Measurements from ENCODE around the gene SV2B.

The SV2B gene

DNA sequence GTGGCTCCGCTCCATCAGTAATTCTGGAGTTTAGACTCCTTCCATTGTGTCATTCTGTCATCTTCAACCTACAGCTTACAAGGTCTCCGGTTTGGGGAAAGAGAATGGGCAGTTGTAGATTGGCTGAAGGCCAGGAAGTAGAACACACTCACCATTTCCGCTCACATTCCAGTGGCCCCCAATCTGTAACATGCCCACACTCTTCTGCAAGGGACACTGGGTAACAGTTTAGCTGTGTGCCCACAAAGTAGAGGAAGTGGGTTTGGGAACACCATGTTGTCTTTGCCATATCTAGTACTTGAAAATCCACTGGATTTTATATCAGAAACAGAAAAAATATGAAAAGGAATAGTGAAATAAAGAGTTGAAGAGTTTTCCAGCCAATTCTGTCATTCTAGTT, 153.5 kb downstream of the SV2B start:
- H3K4me3 Mint-ChIP-seq: no peak overlapping the region
- no peaks in the 10 kb centered on the region for H3K36me3 Mint-ChIP-seq (ENCODE audit: low read depth)
- H3K27ac Mint-ChIP-seq: no peak overlapping the region
- no peaks in the 10 kb centered on the region for H3K9me3 Mint-ChIP-seq
- no peaks in the 10 kb centered on the region for H3K4me1 Mint-ChIP-seq
- TF ChIP-seq, protein P1, sequence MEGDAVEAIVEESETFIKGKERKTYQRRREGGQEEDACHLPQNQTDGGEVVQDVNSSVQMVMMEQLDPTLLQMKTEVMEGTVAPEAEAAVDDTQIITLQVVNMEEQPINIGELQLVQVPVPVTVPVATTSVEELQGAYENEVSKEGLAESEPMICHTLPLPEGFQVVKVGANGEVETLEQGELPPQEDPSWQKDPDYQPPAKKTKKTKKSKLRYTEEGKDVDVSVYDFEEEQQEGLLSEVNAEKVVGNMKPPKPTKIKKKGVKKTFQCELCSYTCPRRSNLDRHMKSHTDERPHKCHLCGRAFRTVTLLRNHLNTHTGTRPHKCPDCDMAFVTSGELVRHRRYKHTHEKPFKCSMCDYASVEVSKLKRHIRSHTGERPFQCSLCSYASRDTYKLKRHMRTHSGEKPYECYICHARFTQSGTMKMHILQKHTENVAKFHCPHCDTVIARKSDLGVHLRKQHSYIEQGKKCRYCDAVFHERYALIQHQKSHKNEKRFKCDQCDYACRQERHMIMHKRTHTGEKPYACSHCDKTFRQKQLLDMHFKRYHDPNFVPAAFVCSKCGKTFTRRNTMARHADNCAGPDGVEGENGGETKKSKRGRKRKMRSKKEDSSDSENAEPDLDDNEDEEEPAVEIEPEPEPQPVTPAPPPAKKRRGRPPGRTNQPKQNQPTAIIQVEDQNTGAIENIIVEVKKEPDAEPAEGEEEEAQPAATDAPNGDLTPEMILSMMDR (IDR thresholded peaks at IDR 0.05): no peak
- H3K27me3 Mint-ChIP-seq (ENCODE audit: low read depth, poor library complexity): peaks cover 32% of the 10 kb centered on the region
- DNase-seq: no peak

DNA sequence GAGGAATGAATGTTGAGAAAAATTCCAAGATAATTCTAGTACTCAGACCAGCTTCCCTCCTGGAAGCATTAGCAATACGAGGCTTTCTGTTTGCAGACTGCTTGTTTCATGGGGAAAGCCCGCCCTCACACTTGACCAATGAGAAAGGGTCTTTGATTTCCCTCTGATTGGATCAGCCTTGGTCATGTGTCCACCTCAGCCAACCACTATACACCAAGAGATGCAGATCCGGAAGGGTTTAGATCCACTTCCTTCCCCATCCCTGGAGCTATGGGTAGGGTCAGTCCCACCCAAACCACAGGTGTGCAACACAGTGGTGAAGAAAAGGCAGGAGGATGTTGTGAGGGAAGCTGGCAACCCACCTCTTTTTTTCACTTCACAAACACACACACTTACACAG, 154.7 kb downstream of the SV2B start:
- Mint-ChIP-seq H3K27me3 (ENCODE audit: low read depth, poor library complexity) (peaks cover 24% of the 10 kb centered on the region), H3K27ac (no peak overlapping the region), H3K9me3 (no peaks in the 10 kb centered on the region), H3K4me1 (no peaks in the 10 kb centered on the region), H3K4me3 (no peak overlapping the region), H3K36me3 (ENCODE audit: low read depth) (no peaks in the 10 kb centered on the region)
- TF ChIP-seq, protein P1 (IDR thresholded peaks at IDR 0.05): no peak
- no peak for DNase-seq

DNA sequence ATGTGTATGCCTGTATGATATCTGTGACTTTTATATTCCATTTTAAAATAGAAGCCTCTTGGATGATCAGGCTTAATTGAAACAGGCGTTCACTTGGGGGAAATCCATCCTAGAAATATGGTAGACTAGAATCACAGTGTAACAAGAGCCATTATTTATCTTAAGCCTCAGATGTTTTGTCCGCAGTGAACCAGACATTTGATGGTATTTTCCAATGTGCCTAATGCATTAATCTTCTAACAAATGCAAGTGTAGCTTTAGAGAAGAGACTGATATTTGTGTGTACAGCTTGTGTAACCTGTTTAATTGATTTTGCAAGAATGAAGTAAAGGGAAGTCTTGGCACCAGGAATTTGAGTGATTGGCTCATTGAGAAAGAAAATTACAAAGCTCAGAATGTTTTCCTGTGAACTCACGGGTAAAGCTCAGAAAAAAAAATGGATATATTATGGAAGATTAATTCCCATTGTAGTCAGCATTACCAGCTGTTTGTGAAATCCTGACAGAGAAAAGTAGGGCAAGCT, 155.7 kb downstream of the SV2B start:
- H3K4me1 Mint-ChIP-seq: no peaks in the 10 kb centered on the region
- TF ChIP-seq, protein P1 (IDR thresholded peaks at IDR 0.05): no peak
- no peaks in the 10 kb centered on the region for H3K9me3 Mint-ChIP-seq
- H3K27me3 Mint-ChIP-seq (ENCODE audit: low read depth, poor library complexity): peaks cover 22% of the 10 kb centered on the region
- DNase-seq: no peak
- H3K27ac Mint-ChIP-seq: no peak overlapping the region
- no peak overlapping the region for H3K4me3 Mint-ChIP-seq
- no peaks in the 10 kb centered on the region for H3K36me3 Mint-ChIP-seq (ENCODE audit: low read depth)

DNA sequence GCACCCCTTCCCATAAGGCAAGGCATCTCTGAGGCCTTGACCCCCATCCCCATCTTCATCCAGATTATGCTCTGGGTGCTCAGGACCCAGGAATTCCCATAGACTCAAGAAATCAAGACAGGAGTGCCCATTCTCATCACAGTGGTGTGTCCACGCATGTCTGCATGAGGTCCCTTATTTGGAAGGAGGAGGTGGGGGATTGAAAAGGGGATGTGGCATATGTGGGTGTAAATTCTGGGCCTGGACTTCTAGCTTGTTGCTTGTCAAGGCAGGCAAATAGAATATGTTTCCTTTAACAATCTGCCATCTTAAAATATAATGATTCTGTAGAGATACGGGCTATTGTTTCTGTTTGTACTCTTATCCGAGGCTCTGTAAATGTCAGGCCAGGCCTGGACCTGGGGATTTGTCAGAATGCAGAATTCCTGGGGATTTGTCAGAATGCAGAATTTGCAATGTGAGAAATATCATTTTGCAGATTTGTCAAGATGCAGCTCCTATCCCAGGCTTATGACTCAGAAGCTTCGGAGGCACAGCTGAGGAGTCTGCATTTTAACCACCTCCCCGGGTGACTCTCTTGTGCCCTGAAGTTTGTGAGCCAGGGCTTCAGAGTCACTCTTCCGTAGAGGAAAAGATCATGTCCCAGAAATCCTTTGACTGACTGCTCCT, 157.8 kb downstream of the SV2B start:
- TF ChIP-seq, protein P1 (IDR thresholded peaks at IDR 0.05): no peak
- no peaks in the 10 kb centered on the region for H3K4me1 Mint-ChIP-seq
- H3K36me3 Mint-ChIP-seq (ENCODE audit: low read depth): no peaks in the 10 kb centered on the region
- H3K27me3 Mint-ChIP-seq (ENCODE audit: low read depth, poor library complexity): peaks cover 15% of the 10 kb centered on the region
- no peak overlapping the region for H3K27ac Mint-ChIP-seq
- no peak overlapping the region for H3K4me3 Mint-ChIP-seq
- H3K9me3 Mint-ChIP-seq: no peaks in the 10 kb centered on the region
- no peak for DNase-seq

DNA sequence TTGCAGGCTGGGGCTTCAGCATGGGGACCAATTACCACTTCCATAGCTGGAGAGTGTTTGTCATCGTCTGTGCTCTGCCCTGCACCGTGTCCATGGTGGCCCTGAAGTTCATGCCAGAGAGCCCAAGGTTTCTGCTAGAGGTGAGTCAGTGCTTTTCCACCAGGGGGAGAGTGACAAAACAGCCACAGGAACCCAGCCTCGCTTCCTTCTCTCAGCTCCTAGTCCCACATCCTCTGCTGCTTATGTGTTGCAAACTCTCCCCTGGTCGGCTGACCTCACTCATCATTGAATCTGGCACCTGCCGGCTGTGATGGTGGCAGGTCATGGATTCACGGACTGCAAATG, 158.3 kb downstream of the SV2B start:
- TF ChIP-seq, protein P1 (IDR thresholded peaks at IDR 0.05): no peak
- H3K4me1 Mint-ChIP-seq: no peaks in the 10 kb centered on the region
- H3K27me3 Mint-ChIP-seq (ENCODE audit: low read depth, poor library complexity): peaks cover 14% of the 10 kb centered on the region
- no peak for DNase-seq
- no peak overlapping the region for H3K4me3 Mint-ChIP-seq
- H3K27ac Mint-ChIP-seq: no peak overlapping the region
- H3K36me3 Mint-ChIP-seq (ENCODE audit: low read depth): no peaks in the 10 kb centered on the region
- no peaks in the 10 kb centered on the region for H3K9me3 Mint-ChIP-seq

DNA sequence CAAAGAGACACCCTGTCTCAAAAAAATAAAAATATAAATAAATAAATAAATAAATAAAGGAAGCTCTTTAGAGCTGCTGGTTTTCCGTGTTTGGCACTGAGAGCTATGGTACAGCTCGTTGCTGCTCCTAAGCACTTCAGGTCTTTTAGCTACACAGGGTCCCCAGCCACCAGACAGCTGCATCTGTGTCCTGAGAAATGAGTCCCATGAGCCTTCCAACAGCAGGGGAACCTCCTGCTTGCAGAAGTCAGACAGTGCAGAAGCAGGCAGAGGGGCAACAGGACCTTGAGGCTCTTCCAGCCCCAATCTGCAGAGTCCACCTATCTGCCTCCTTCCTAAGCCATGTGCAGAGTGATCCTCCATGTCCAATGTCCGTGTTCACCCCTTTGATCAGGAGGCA, 159.0 kb downstream of the SV2B start:
- H3K27ac Mint-ChIP-seq: no peak overlapping the region
- H3K36me3 Mint-ChIP-seq (ENCODE audit: low read depth): no peaks in the 10 kb centered on the region
- TF ChIP-seq, protein P1 (IDR thresholded peaks at IDR 0.05): no peak
- no peaks in the 10 kb centered on the region for H3K9me3 Mint-ChIP-seq
- H3K4me1 Mint-ChIP-seq: no peaks in the 10 kb centered on the region
- H3K27me3 Mint-ChIP-seq (ENCODE audit: low read depth, poor library complexity): peaks cover 9% of the 10 kb centered on the region
- no peak for DNase-seq
- H3K4me3 Mint-ChIP-seq: no peak overlapping the region

All from nephron progenitor cell (in vitro differentiated cells).